ENCODE data around the gene MELK.
"Not testable (repeated sequence)": the region's sequence is repeated elsewhere in the genome, so short reads cannot be mapped to it uniquely, and the experiment has no call there.

The MELK gene

GRCh38 chr9:36572515-36573418 lies at the start of gene MELK:
MELK (plus strand) TSS chr9:36572895; CDS start chr9:36581682, 8,787 bp downstream.
- peak; percentile 77 for DNase-seq

GRCh38 chr9:36530224-36530623 lies 42.5 kb upstream of the MELK start:
- no peak for DNase-seq

- DNase-seq = no peak
Measured at GRCh38 chr9:36532353-36532752, 40.3 kb upstream of the MELK start.

- DNase-seq = not testable (repeated sequence)
Measured at GRCh38 chr9:36533726-36534125, 39.0 kb upstream of the MELK start.

- no peak for DNase-seq
Measured at GRCh38 chr9:36535107-36535506, 37.6 kb upstream of the MELK start.

GRCh38 chr9:36537861-36538260 lies 34.8 kb upstream of the MELK start:
- no peak for DNase-seq

GRCh38 chr9:36542355-36542754 lies 30.3 kb upstream of the MELK start:
- no peak for DNase-seq

- DNase-seq = no peak
Measured at GRCh38 chr9:36543916-36544315, 28.8 kb upstream of the MELK start.

GRCh38 chr9:36547598-36547997 lies 25.1 kb upstream of the MELK start:
- DNase-seq = no peak

- no peak for DNase-seq
Measured at GRCh38 chr9:36548454-36548853, 24.2 kb upstream of the MELK start.

GRCh38 chr9:36550135-36550534 lies 22.6 kb upstream of the MELK start:
- DNase-seq = no peak

GRCh38 chr9:36550631-36551098 lies 22.0 kb upstream of the MELK start:
- DNase-seq = not testable (repeated sequence)

- DNase-seq = no peak
Measured at GRCh38 chr9:36551129-36551528, 21.6 kb upstream of the MELK start.

- peak; percentile 21 for DNase-seq
Measured at GRCh38 chr9:36551910-36552309, 20.8 kb upstream of the MELK start.

GRCh38 chr9:36559036-36559695 lies 13.5 kb upstream of the MELK start:
- DNase-seq = no peak

GRCh38 chr9:36560771-36561170 lies 11.9 kb upstream of the MELK start:
- DNase-seq = peak; percentile 15

- not testable (repeated sequence) for DNase-seq
Measured at GRCh38 chr9:36562801-36563200, 9.9 kb upstream of the MELK start.

GRCh38 chr9:36566813-36567221 lies 5.9 kb upstream of the MELK start:
- peak; percentile 8 for DNase-seq

GRCh38 chr9:36568681-36569080 lies 4.0 kb upstream of the MELK start:
- not testable (repeated sequence) for DNase-seq

- no peak for DNase-seq
Measured at GRCh38 chr9:36571333-36571732, 1.4 kb upstream of the MELK start.

GRCh38 chr9:36574045-36574444 lies 1.4 kb downstream of the MELK start:
- DNase-seq = not testable (repeated sequence)

- peak; percentile 61 for DNase-seq
Measured at GRCh38 chr9:36575411-36575882, 2.8 kb downstream of the MELK start.

- no peak for DNase-seq
Measured at GRCh38 chr9:36576866-36577265, 4.2 kb downstream of the MELK start.

Data from inflammatory macrophage treated with lipopolysaccharide for 4 hours (primary cell).